GM12878 (cell line): Measurements from ENCODE around the gene TSEN54. TPM values are rescaled to one million over a fixed set of nuclear protein-coding genes. Genes with fewer than 3 reads are reported as not detected.

Experiments
- ATAC-seq: fragments of 200-7000 bp; cut with Tn5 transposase; 3 replicates; pipeline ENCODE4 v1.9.1; 2020; ENCODE audit warnings: mild to moderate bottlenecking, moderate library complexity
- BruUV-seq: library from RNA; stranded (reverse); fragments of 400-500 nt; replicated peaks from 2 replicates; lab custom pipeline; 2021; lab: Mats Ljungman, UMichigan
- CTCF ChIA-PET: fragments of 300-600 bp; sonication (Branson Sonifier 250); formaldehyde crosslinking; extraction: SDS; loops from one replicate; lab custom pipeline; 2021; ENCODE audit warnings: inconsistent platforms; lab: Yijun Ruan, JAX
- POLR2A ChIA-PET: fragments of 350-600 bp; formaldehyde crosslinking; extraction: SDS; loops from one replicate; lab custom pipeline; 2021; ENCODE audit warnings: inconsistent platforms; lab: Charles Lee
- RAD21 ChIA-PET: fragments of 300-600 bp; sonication (Branson Sonifier 250); formaldehyde crosslinking; loops from one replicate; lab custom pipeline; 2023; ENCODE audit warnings: antibody characterized with exemption; ENCODE audit not compliant: unreplicated experiment; lab: Charles Lee
- SMC1A ChIA-PET: fragments of 300-600 bp; sonication (Branson Sonifier 250); formaldehyde crosslinking; loops from one replicate; lab custom pipeline; 2023; ENCODE audit not compliant: unreplicated experiment, uncharacterized antibody; lab: Charles Lee
- DNase-seq: peaks from one replicate; pipeline ENCODE4 v3.0.0-alpha.2; 2011; ENCODE audit warnings: low read depth, low spot score
- FAIRE-seq: peaks from 3 replicates; lab custom pipeline; 2011; peaks lifted over from hg19 to GRCh38; lab: Jason Lieb, UNC
- H2AFZ ChIP-seq: 2 replicates; pipeline ENCODE4 v1.6.0; 2011; ENCODE audit warnings: low read depth, low read length, control low read depth; ENCODE audit not compliant: control insufficient read depth
- H3K27ac ChIP-seq: 2 replicates; pipeline ENCODE4 v1.5.1; 2011; ENCODE audit warnings: control low read depth; ENCODE audit not compliant: control insufficient read depth, insufficient read depth
- H3K27me3 ChIP-seq, 2 experiments: replicated peaks in 1 of 2; 2 replicates each; pipeline versions ENCODE4 v1.6.0 to v1.6.1; 2011; ENCODE audit warnings: low read length in 1 of 2; ENCODE audit not compliant: control insufficient read depth in 2 of 2, insufficient read depth in 2 of 2
- H3K36me3 ChIP-seq, 2 experiments: 2 replicates each; pipeline ENCODE4 v1.5.1; 2011; ENCODE audit warnings: low read length in 1 of 2; ENCODE audit not compliant: control insufficient read depth in 2 of 2, insufficient read depth in 2 of 2
- H3K4me1 ChIP-seq: 2 replicates; pipeline ENCODE4 v1.6.1; 2011; ENCODE audit warnings: mild to moderate bottlenecking, low read length, moderate library complexity, mixed read lengths; ENCODE audit not compliant: control insufficient read depth, insufficient read depth
- H3K4me2 ChIP-seq: 2 replicates; pipeline ENCODE4 v1.6.0; 2011; ENCODE audit warnings: control low read depth; ENCODE audit not compliant: control insufficient read depth, insufficient read depth
- H3K4me3 ChIP-seq: fragments of 200-600 bp; sonication (generic); 2 replicates; pipeline ENCODE4 v1.5.1; 2016
- H3K79me2 ChIP-seq: 2 replicates; pipeline ENCODE4 v1.6.0; 2011; ENCODE audit warnings: low read length; ENCODE audit not compliant: control insufficient read depth, insufficient read depth
- H3K9ac ChIP-seq: 2 replicates; pipeline ENCODE4 v1.8.0; 2011; ENCODE audit warnings: low read length, control low read depth, mixed read lengths; ENCODE audit not compliant: control insufficient read depth, insufficient read depth
- H3K9me3 ChIP-seq: replicated peaks from 3 replicates; pipeline ENCODE4 v1.5.1; 2011; ENCODE audit warnings: mild to moderate bottlenecking, low read length; ENCODE audit not compliant: control insufficient read depth, insufficient read depth
- H4K20me1 ChIP-seq: 2 replicates; pipeline ENCODE4 v1.6.0; 2011; ENCODE audit not compliant: control insufficient read depth, insufficient read depth
- FOXM1 ChIP-seq: IDR thresholded peaks from 2 replicates; pipeline ENCODE4 v1.6.1; 2012; ENCODE audit warnings: low read depth, mild to moderate bottlenecking, inconsistent platforms, low read length, moderate library complexity
- MTA3 ChIP-seq: IDR thresholded peaks from 2 replicates; pipeline ENCODE4 v1.6.1; 2012; ENCODE audit warnings: low read length, inconsistent platforms, borderline replicate concordance
- NFXL1 ChIP-seq: fragments of 450-650 bp; IDR thresholded peaks from 2 replicates; pipeline ENCODE4 v1.6.1; 2017; ENCODE audit warnings: antibody characterized with exemption, mild to moderate bottlenecking, borderline replicate concordance
- POLR2A ChIP-seq: IDR thresholded peaks from 2 replicates; pipeline ENCODE4 v1.6.1; 2011; ENCODE audit warnings: low read depth, mild to moderate bottlenecking, low read length
- POU2F2 ChIP-seq: IDR thresholded peaks from 3 replicates; pipeline ENCODE4 v1.6.1; 2011; ENCODE audit warnings: low read depth, mild to moderate bottlenecking, low read length, borderline replicate concordance
- SPI1 ChIP-seq: IDR thresholded peaks from 2 replicates; pipeline ENCODE4 v1.6.1; 2011; ENCODE audit warnings: low read depth, mild to moderate bottlenecking, low read length, moderate library complexity, borderline replicate concordance; ENCODE audit not compliant: insufficient read depth
- SRF ChIP-seq, 2 experiments: IDR thresholded peaks; 2 replicates each; pipeline ENCODE4 v1.6.1; 2011; ENCODE audit warnings: low read depth in 2 of 2, low read length in 2 of 2, mild to moderate bottlenecking in 1 of 2, moderate library complexity in 1 of 2
- TCF3 ChIP-seq: IDR thresholded peaks from 2 replicates; pipeline ENCODE4 v1.6.1; 2012; ENCODE audit warnings: low read depth, mild to moderate bottlenecking, low read length, borderline replicate concordance; ENCODE audit not compliant: insufficient read depth
- USF1 ChIP-seq: IDR thresholded peaks from 2 replicates; pipeline ENCODE4 v1.6.1; 2011; ENCODE audit warnings: borderline replicate concordance, low read depth, mild to moderate bottlenecking, moderate library complexity, mixed read lengths, low read length; ENCODE audit not compliant: insufficient read depth; ENCODE audit errors: extremely low read length
- ZBTB33 ChIP-seq: fragments of 450-650 bp; IDR thresholded peaks from 2 replicates; pipeline ENCODE4 v1.6.1; 2017; ENCODE audit warnings: mild to moderate bottlenecking
- ZBTB40 ChIP-seq: fragments of 450-650 bp; IDR thresholded peaks from 2 replicates; pipeline ENCODE4 v1.6.1; 2016; ENCODE audit warnings: mild to moderate bottlenecking, moderate library complexity, borderline replicate concordance
- WGBS: methylation state at CpG from one replicate; pipeline ENCODE4 v1.1.6; 2016; ENCODE audit warnings: low lambda C conversion rate; ENCODE audit not compliant: insufficient replicate concordance, insufficient coverage; ENCODE audit errors: missing lambda C conversion rate; 5-methylcytosine and 5-hydroxymethylcytosine counted together
- in situ Hi-C: fragments of 300-500 bp; cut with MboI; formaldehyde crosslinking; loops from 9 replicates; pipeline ENCODE4 v1.14.3; 2018; ENCODE audit warnings: mixed read lengths
- intact Hi-C: fragments of 100-400 bp; cut with micrococcal nuclease; formaldehyde crosslinking; loops from one replicate; pipeline ENCODE4 v1.14.2; 2022; ENCODE audit not compliant: unreplicated experiment
- polyA plus RNA-seq, 11 experiments: library from polyadenylated mRNA; depleted of rRNA in 4 of 11; unstranded in 6 of 11; stranded (reverse) in 5 of 11; fragments of >200 nt; fragmentation: Nextera tagmentation in 4 of 11; fragmentation: Illumina TruSeq in 1 of 11; extraction: Ambion mirVana in 4 of 11; extraction: Trizol in 1 of 11; gene quantifications; 1 replicate in 1 of 11; 2 replicates in 10 of 11; pipeline versions ENCODE4 v1.2.1 to v1.2.3, GENCODE V29; 2011 to 2016; ENCODE audit warnings: inconsistent platforms in 2 of 11, missing spikeins in 2 of 11, low read depth in 1 of 11
- total RNA-seq, 4 experiments: library from RNA; depleted of rRNA in 3 of 4; stranded (reverse); fragments of >200 nt in 3 of 4; fragmentation: Illumina TruSeq in 1 of 4; extraction: Trizol in 1 of 4; gene quantifications; 2 replicates each; pipeline versions ENCODE4 v1.2.1 to v1.2.3, GENCODE V29; 2013 to 2021

Gene TSEN54
- total and polyA plus RNA-seq, 10 of the 15 experiments (the other 5 are each of a cell fraction or from before 2014, with no cell fraction given), result 7.1 to 48.0 (median 41.1) TPM

- intact Hi-C loops, result loop anchor here (10.0 kb wide), 1 partner anchor 250 kb away; the partner anchor contains the start of genes GGA3 and MRPS7
- ChIA-PET CTCF (interaction anchor here (0.6 to 0.9 kb wide), 2 partner anchors 11 to 79 kb away, joined by 3 read pairs; partner anchors contain the start of gene LLGL2), POLR2A (interaction anchor here (0.8 kb wide), 1 partner anchor 58 kb away, joined by 3 read pairs; the partner anchor contains the start of gene TMEM94), RAD21 (interaction anchor here (1.0 kb wide), 1 partner anchor 58 kb away, joined by 6 read pairs; the partner anchor contains the start of gene TMEM94), SMC1A (no interaction called here)
- peaks cover 14% of the 10 kb centered on the region for H3K79me2 ChIP-seq
- no peak overlapping the region; the same call in 1 of the 2 replicates for H3K9ac ChIP-seq
- peak overlapping the region; percentile 90; the same call in 1 of the 2 replicates for H3K4me3 ChIP-seq
- ATAC-seq (no peak), FAIRE-seq (no peak), DNase-seq (no peak)
- WGBS, result 43% methylated on average over 15 of the region's 15 CpGs
- no peak overlapping the region for H3K27ac ChIP-seq
- H3K36me3 ChIP-seq, result no peaks in the 10 kb centered on the region
- no peaks in the 10 kb centered on the region for H4K20me1 ChIP-seq
- no peaks in the 10 kb centered on the region for H3K9me3 ChIP-seq
- H3K27me3 ChIP-seq, result no peaks in the 10 kb centered on the region
- H3K4me2 ChIP-seq, result peak overlapping the region; percentile 100
- BruUV-seq, result no TSS peak
- peaks cover 20% of the 10 kb centered on the region for H3K4me1 ChIP-seq
- in situ Hi-C loops, result no loop called here
- TF ChIP-seq ZBTB33, result no peak
- TF ChIP-seq SPI1, result no peak
- TF ChIP-seq FOXM1, result no peak
- no peak for TF ChIP-seq NFXL1
- TF ChIP-seq POU2F2, result no peak
- no peak for TF ChIP-seq TCF3
- no peak for TF ChIP-seq ZBTB40
- TF ChIP-seq USF1, result no peak
- TF ChIP-seq MTA3, result no peak
- TF ChIP-seq SRF (IDR thresholded peaks at IDR 0.05; ENCODE audit: low read depth in 2 of 2, low read length in 2 of 2), result no peak
- TF ChIP-seq POLR2A, result no peak
- TF ChIP-seq, all 136 proteins: peak for 0
- no peak overlapping the region for H2AFZ ChIP-seq
Measured at GRCh38 chr17:75514299-75514918, 1.9 kb upstream of the TSEN54 start.
